ENCODE data around the gene IRF8.

DNA sequence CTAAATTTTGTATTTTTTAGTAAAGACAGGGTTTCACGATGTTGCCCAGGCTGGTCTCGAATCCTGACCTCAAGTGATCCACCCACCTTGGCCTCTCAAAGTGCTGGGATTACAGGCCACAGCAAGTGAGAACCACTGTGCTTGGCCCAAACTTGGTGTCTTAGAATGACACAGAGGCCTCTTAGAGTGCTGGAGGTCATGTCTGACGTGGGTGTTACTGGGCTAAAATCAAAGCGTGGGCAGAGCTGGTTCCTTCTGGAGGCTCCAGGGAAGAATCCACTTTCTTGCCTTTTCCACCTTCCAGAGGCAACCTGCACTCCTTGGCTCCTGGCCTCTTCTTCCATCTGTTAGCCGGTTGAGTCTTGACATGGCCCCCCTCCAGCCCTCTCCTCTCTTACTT is 53.8 kb downstream of the IRF8 start:
- TF ChIP-seq CTCF (IDR thresholded peaks at IDR 0.05) (no peak), POLR2A (IDR thresholded peaks at IDR 0.05) (no peak)
